Cardiac muscle cell (in vitro differentiated cells and primary cell): ENCODE measurements around the gene DAAM1. TPM values are rescaled to one million over a fixed set of nuclear protein-coding genes. Genes with fewer than 3 reads are reported as not detected.
A peak's percentile ranks its signal among the peaks of the same experiment; 100 is the strongest.

Experiments
- DNase-seq, 2 donors: peaks; one replicate each; pipeline versions ENCODE4 v3.0.0 to v3.0.0-alpha.2; 2010 to 2017; ENCODE audit warnings: low read depth in 1 of 2, low spot score in 1 of 2
- H3K27ac ChIP-seq: fragments of 200-600 bp; sonication (generic); 2 replicates; pipeline ENCODE4 v1.5.1; 2016
- H3K27me3 ChIP-seq: fragments of 200-600 bp; sonication (generic); 2 replicates; pipeline ENCODE4 v1.6.0; 2016; ENCODE audit warnings: control low read depth
- H3K36me3 ChIP-seq: fragments of 200-600 bp; sonication (generic); 2 replicates; pipeline ENCODE4 v1.5.1; 2016; ENCODE audit warnings: control low read depth
- H3K4me1 ChIP-seq: fragments of 200-600 bp; sonication (generic); 2 replicates; pipeline ENCODE4 v1.8.1; 2017; ENCODE audit warnings: low read depth, mild to moderate bottlenecking, mixed run types
- H3K4me3 ChIP-seq: fragments of 200-600 bp; sonication (generic); 2 replicates; pipeline ENCODE4 v1.5.1; 2016; ENCODE audit warnings: mild to moderate bottlenecking
- H3K9me3 ChIP-seq: fragments of 200-600 bp; sonication (generic); 2 replicates; pipeline ENCODE4 v1.5.1; 2017; ENCODE audit warnings: low read depth, mild to moderate bottlenecking, control low read depth
- CTCF ChIP-seq: IDR thresholded peaks from 2 replicates; pipeline ENCODE4 v1.5.1; 2012; ENCODE audit warnings: low read depth, mild to moderate bottlenecking, low read length
- polyA plus RNA-seq: library from polyadenylated mRNA; unstranded; fragments of >200 nt; fragmentation: Nextera tagmentation; extraction: Ambion mirVana; gene quantifications from 2 replicates; pipeline ENCODE4 v1.2.1, GENCODE V29; 2016
- total RNA-seq: library from RNA; depleted of rRNA; stranded (reverse); fragments of >200 nt; gene quantifications from 2 replicates; pipeline ENCODE4 v1.2.3, GENCODE V29; 2016

Gene DAAM1
- total and polyA plus RNA-seq, 2 experiments from 2014 or later = 33.9 to 34.2 TPM

- Histone ChIP-seq H3K4me3 (no peak overlapping the region), H3K27ac (no peak overlapping the region), H3K4me1 (no peaks in the 10 kb centered on the region), H3K27me3 (no peaks in the 10 kb centered on the region), H3K9me3 (no peaks in the 10 kb centered on the region), H3K36me3 (no peaks in the 10 kb centered on the region)
- DNase-seq = no peak
- TF ChIP-seq CTCF = no peak
Measured at GRCh38 chr14:59148334-59148900, 40.0 kb upstream of the DAAM1 start.

GRCh38 chr14:59150990-59151389 is 37.5 kb upstream of the DAAM1 start:
- H3K27ac ChIP-seq = no peak overlapping the region
- H3K4me1 ChIP-seq = peaks cover 4% of the 10 kb centered on the region
- H3K36me3 ChIP-seq = no peaks in the 10 kb centered on the region
- TF ChIP-seq CTCF = no peak
- H3K9me3 ChIP-seq = no peaks in the 10 kb centered on the region
- no peak overlapping the region for H3K4me3 ChIP-seq
- no peak for DNase-seq
- no peaks in the 10 kb centered on the region for H3K27me3 ChIP-seq

GRCh38 chr14:59154373-59154772 is 34.1 kb upstream of the DAAM1 start:
- H3K27ac ChIP-seq = no peak overlapping the region
- H3K27me3 ChIP-seq = no peaks in the 10 kb centered on the region
- H3K4me1 ChIP-seq = peaks cover 14% of the 10 kb centered on the region
- DNase-seq = no peak
- H3K9me3 ChIP-seq = no peaks in the 10 kb centered on the region
- H3K4me3 ChIP-seq = no peak overlapping the region
- no peak for TF ChIP-seq CTCF
- no peaks in the 10 kb centered on the region for H3K36me3 ChIP-seq

GRCh38 chr14:59155886-59156285 is 32.6 kb upstream of the DAAM1 start:
- H3K27me3 ChIP-seq = no peaks in the 10 kb centered on the region
- H3K36me3 ChIP-seq = no peaks in the 10 kb centered on the region
- no peak for TF ChIP-seq CTCF
- H3K27ac ChIP-seq = peak overlapping the region; percentile 24
- peak; percentile 21 to 26 for DNase-seq
- H3K4me3 ChIP-seq = no peak overlapping the region
- H3K4me1 ChIP-seq = peaks cover 17% of the 10 kb centered on the region
- no peaks in the 10 kb centered on the region for H3K9me3 ChIP-seq

GRCh38 chr14:59159169-59159568 is 29.3 kb upstream of the DAAM1 start:
- peaks cover 33% of the 10 kb centered on the region for H3K4me1 ChIP-seq
- TF ChIP-seq CTCF = no peak
- no peak for DNase-seq

More at GRCh38 chr14:59159169-59159568, 29.3 kb upstream of the DAAM1 start:
- H3K4me3 ChIP-seq = no peak overlapping the region
- H3K27ac ChIP-seq = peak overlapping the region; percentile 6
- no peaks in the 10 kb centered on the region for H3K27me3 ChIP-seq
- H3K36me3 ChIP-seq = no peaks in the 10 kb centered on the region
- H3K9me3 ChIP-seq = no peaks in the 10 kb centered on the region
